ENCODE data around the gene KRT74.

GRCh38 chr12:52531566-52532300 is 41.9 kb downstream of the KRT74 start:
- no peak for TF ChIP-seq CTCF (IDR thresholded peaks at IDR 0.05)
- no peak for TF ChIP-seq POLR2A (IDR thresholded peaks at IDR 0.05)

Measured in Peyer's patch (tissue), 4 donors.